Measurements from ENCODE around the gene SPAG9. TPM values are rescaled to one million over a fixed set of nuclear protein-coding genes. Genes with fewer than 3 reads are reported as not detected.

The SPAG9 gene
- total RNA-seq, 1 experiment from 2014 or later = 130 TPM

GRCh38 chr17:50972577-50972976, 148.1 kb downstream of the SPAG9 start:
- Mint-ChIP-seq H3K27ac (ENCODE audit: unreplicated experiment) (no peak overlapping the region), H3K27me3 (ENCODE audit: insufficient read depth, unreplicated experiment) (no peaks in the 10 kb centered on the region), H3K4me1 (ENCODE audit: low read depth, unreplicated experiment) (peaks cover 8% of the 10 kb centered on the region), H3K9me3 (ENCODE audit: unreplicated experiment) (no peaks in the 10 kb centered on the region), H3K4me3 (ENCODE audit: unreplicated experiment) (no peak overlapping the region), H3K36me3 (ENCODE audit: insufficient read depth, unreplicated experiment) (peaks cover 33% of the 10 kb centered on the region)
- Histone ChIP-seq H3K9me3 (no peaks in the 10 kb centered on the region), H3K36me3 (ENCODE audit: control insufficient read depth, insufficient read depth, low read length) (peaks cover 1% of the 10 kb centered on the region; the same call in 1 of the 2 replicates), H3K4me3 (ENCODE audit: low read depth, low read length) (no peak overlapping the region), H3K4me1 (peaks cover 4% of the 10 kb centered on the region), H3K27me3 (replicated peaks; ENCODE audit: control insufficient read depth, insufficient read depth, low read length) (no peaks in the 10 kb centered on the region)
- POLR2A ChIA-PET = interaction anchor here (0.5 kb wide), 1 partner anchor 156 kb away, joined by 3 read pairs; no protein-coding TSS in a partner anchor
- intact Hi-C loops (cut with micrococcal nuclease; ENCODE audit: unreplicated experiment) = no loop called here
- no TSS peak for BruUV-seq (replicated peaks)
- no peak for TF ChIP-seq CTCF (IDR thresholded peaks at IDR 0.05; ENCODE audit: insufficient read depth in 1 of 2, low read depth in 1 of 2, low read length in 1 of 2, severe bottlenecking in 1 of 2, unreplicated experiment in 1 of 2)
- DNase-seq = no peak
- CTCF ChIA-PET = no interaction called here

GRCh38 chr17:50967795-50968194, 152.9 kb downstream of the SPAG9 start:
- Mint-ChIP-seq H3K36me3 (ENCODE audit: insufficient read depth, unreplicated experiment) (peaks cover 32% of the 10 kb centered on the region), H3K27ac (ENCODE audit: unreplicated experiment) (no peak overlapping the region), H3K27me3 (ENCODE audit: insufficient read depth, unreplicated experiment) (no peaks in the 10 kb centered on the region), H3K9me3 (ENCODE audit: unreplicated experiment) (no peaks in the 10 kb centered on the region), H3K4me3 (ENCODE audit: unreplicated experiment) (no peak overlapping the region), H3K4me1 (ENCODE audit: low read depth, unreplicated experiment) (no peaks in the 10 kb centered on the region)
- BruUV-seq (replicated peaks) = no TSS peak
- H3K4me1 ChIP-seq = no peaks in the 10 kb centered on the region
- H3K9me3 ChIP-seq = no peaks in the 10 kb centered on the region
- intact Hi-C loops (cut with micrococcal nuclease; ENCODE audit: unreplicated experiment) = loop anchor here (1.0 kb wide), 1 partner anchor 10 kb away; no protein-coding TSS in a partner anchor
- no peaks in the 10 kb centered on the region for H3K27me3 ChIP-seq (replicated peaks; ENCODE audit: control insufficient read depth, insufficient read depth, low read length)
- no peak for DNase-seq
- CTCF ChIA-PET = interaction anchor here (1.3 kb wide), 1 partner anchor 9 kb away, joined by 5 read pairs; no protein-coding TSS in a partner anchor
- no peak for TF ChIP-seq CTCF (IDR thresholded peaks at IDR 0.05; ENCODE audit: insufficient read depth in 1 of 2, low read depth in 1 of 2, low read length in 1 of 2, severe bottlenecking in 1 of 2, unreplicated experiment in 1 of 2)
- no peak overlapping the region for H3K4me3 ChIP-seq (ENCODE audit: low read depth, low read length)
- POLR2A ChIA-PET = no interaction called here
- no peaks in the 10 kb centered on the region for H3K36me3 ChIP-seq (ENCODE audit: control insufficient read depth, insufficient read depth, low read length)

- DNase-seq = no peak
- Histone ChIP-seq H3K36me3 (ENCODE audit: control insufficient read depth, insufficient read depth, low read length) (no peaks in the 10 kb centered on the region), H3K9me3 (no peaks in the 10 kb centered on the region), H3K27me3 (replicated peaks; ENCODE audit: control insufficient read depth, insufficient read depth, low read length) (no peaks in the 10 kb centered on the region), H3K4me3 (ENCODE audit: low read depth, low read length) (no peak overlapping the region), H3K4me1 (no peaks in the 10 kb centered on the region)
- Mint-ChIP-seq H3K4me1 (ENCODE audit: low read depth, unreplicated experiment) (no peaks in the 10 kb centered on the region), H3K4me3 (ENCODE audit: unreplicated experiment) (no peak overlapping the region), H3K9me3 (ENCODE audit: unreplicated experiment) (no peaks in the 10 kb centered on the region), H3K36me3 (ENCODE audit: insufficient read depth, unreplicated experiment) (peaks cover 32% of the 10 kb centered on the region), H3K27ac (ENCODE audit: unreplicated experiment) (no peak overlapping the region), H3K27me3 (ENCODE audit: insufficient read depth, unreplicated experiment) (no peaks in the 10 kb centered on the region)
- no TSS peak for BruUV-seq (replicated peaks)
- CTCF ChIA-PET = interaction anchor here (1.2 kb wide), 1 partner anchor 9 kb away, joined by 3 read pairs; no protein-coding TSS in a partner anchor
- TF ChIP-seq CTCF (IDR thresholded peaks at IDR 0.05; ENCODE audit: insufficient read depth in 1 of 2, low read depth in 1 of 2, low read length in 1 of 2, severe bottlenecking in 1 of 2, unreplicated experiment in 1 of 2) = no peak
- POLR2A ChIA-PET = interaction anchor here (1.1 kb wide), 1 partner anchor 100 kb away, joined by 3 read pairs; the partner anchor contains the start of gene TOB1
- intact Hi-C loops (cut with micrococcal nuclease; ENCODE audit: unreplicated experiment) = no loop called here
Measured at GRCh38 chr17:50966163-50966666, 154.5 kb downstream of the SPAG9 start.
